ENCODE data around the gene PLA2G4D.

The PLA2G4D gene

GRCh38 chr15:42128476-42128875 is 34.1 kb upstream of the PLA2G4D start:
- no peaks in the 10 kb centered on the region for H3K9me2 ChIP-seq (replicated peaks; ENCODE audit: insufficient read depth, low read length)
- no peak for TF ChIP-seq CTCF (IDR thresholded peaks at IDR 0.05; ENCODE audit: insufficient read depth, low read length, poor library complexity, severe bottlenecking)
- no peak for TF ChIP-seq EZH2phosphoT487 (conservative IDR thresholded peaks at IDR 0.05; ENCODE audit: low read length)
- no peak overlapping the region for H3K4me2 ChIP-seq (ENCODE audit: low read depth, low read length, poor library complexity, severe bottlenecking)

GRCh38 chr15:42123546-42123945 is 29.2 kb upstream of the PLA2G4D start:
- Histone ChIP-seq H3K9me2 (replicated peaks; ENCODE audit: insufficient read depth, low read length) (no peaks in the 10 kb centered on the region), H3K79me2 (ENCODE audit: insufficient read depth, low read length) (no peaks in the 10 kb centered on the region), H3K4me2 (ENCODE audit: low read depth, low read length, poor library complexity, severe bottlenecking) (no peak overlapping the region), H3K9me3 (ENCODE audit: insufficient read depth, low read length) (no peaks in the 10 kb centered on the region), H3K27me3 (ENCODE audit: low read length) (no peaks in the 10 kb centered on the region), H3F3A (ENCODE audit: insufficient read depth) (no peaks in the 10 kb centered on the region), H3K36me3 (ENCODE audit: low read length) (no peaks in the 10 kb centered on the region), H2AFZ (ENCODE audit: low read depth, low read length, severe bottlenecking) (no peak overlapping the region), H3K4me3 (ENCODE audit: insufficient read depth, low read length, poor library complexity, severe bottlenecking) (no peak overlapping the region), H4K20me1 (ENCODE audit: low read depth, low read length) (no peaks in the 10 kb centered on the region; the same call in 1 of the 2 replicates), H3K9ac (ENCODE audit: low read length) (no peak overlapping the region), H3K27ac (ENCODE audit: low read depth, low read length) (no peak overlapping the region)
- TF ChIP-seq CTCF (IDR thresholded peaks at IDR 0.05; ENCODE audit: insufficient read depth, low read length, poor library complexity, severe bottlenecking) (no peak), EZH2phosphoT487 (conservative IDR thresholded peaks at IDR 0.05; ENCODE audit: low read length) (no peak)

More at GRCh38 chr15:42128476-42128875, 34.1 kb upstream of the PLA2G4D start:
- Histone ChIP-seq H3K4me3 (ENCODE audit: insufficient read depth, low read length, poor library complexity, severe bottlenecking) (no peak overlapping the region), H3K27ac (ENCODE audit: low read depth, low read length) (no peak overlapping the region), H2AFZ (ENCODE audit: low read depth, low read length, severe bottlenecking) (no peak overlapping the region), H3F3A (ENCODE audit: insufficient read depth) (no peaks in the 10 kb centered on the region), H4K20me1 (ENCODE audit: low read depth, low read length) (no peaks in the 10 kb centered on the region), H3K9me3 (ENCODE audit: insufficient read depth, low read length) (no peaks in the 10 kb centered on the region), H3K79me2 (ENCODE audit: insufficient read depth, low read length) (no peaks in the 10 kb centered on the region), H3K27me3 (ENCODE audit: low read length) (no peaks in the 10 kb centered on the region), H3K9ac (ENCODE audit: low read length) (no peak overlapping the region), H3K36me3 (ENCODE audit: low read length) (no peaks in the 10 kb centered on the region)

DNA sequence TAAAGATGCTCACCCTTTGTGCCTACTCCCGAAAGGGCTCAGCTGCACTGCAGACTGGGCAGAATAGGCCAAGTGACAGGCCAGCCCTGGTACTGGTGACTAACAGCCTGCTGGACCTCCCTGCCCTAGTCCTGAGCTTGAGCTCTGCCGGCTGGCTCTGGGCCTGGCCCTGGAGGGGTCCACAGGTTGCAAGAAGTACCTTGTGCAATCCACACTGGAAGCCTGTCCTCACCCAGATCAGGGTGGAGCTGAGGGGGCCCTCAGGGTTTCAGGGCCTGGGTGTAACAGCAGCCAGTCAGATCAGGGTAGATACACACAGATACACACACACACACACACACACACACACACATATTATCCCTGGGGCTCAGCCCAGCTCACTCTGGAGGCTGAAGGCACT is 27.3 kb upstream of the PLA2G4D start:
- H2AFZ ChIP-seq (ENCODE audit: low read depth, low read length, severe bottlenecking), result no peak overlapping the region
- H3K36me3 ChIP-seq (ENCODE audit: low read length), result no peaks in the 10 kb centered on the region
- no peak overlapping the region for H3K27ac ChIP-seq (ENCODE audit: low read depth, low read length)
- no peaks in the 10 kb centered on the region for H3K9me2 ChIP-seq (replicated peaks; ENCODE audit: insufficient read depth, low read length)
- H3K79me2 ChIP-seq (ENCODE audit: insufficient read depth, low read length), result no peaks in the 10 kb centered on the region
- no peaks in the 10 kb centered on the region for H3K9me3 ChIP-seq (ENCODE audit: insufficient read depth, low read length)
- H4K20me1 ChIP-seq (ENCODE audit: low read depth, low read length), result no peaks in the 10 kb centered on the region; the same call in 1 of the 2 replicates
- no peaks in the 10 kb centered on the region for H3K27me3 ChIP-seq (ENCODE audit: low read length)
- no peak for TF ChIP-seq CTCF (IDR thresholded peaks at IDR 0.05; ENCODE audit: insufficient read depth, low read length, poor library complexity, severe bottlenecking)
- H3F3A ChIP-seq (ENCODE audit: insufficient read depth), result no peaks in the 10 kb centered on the region
- H3K4me2 ChIP-seq (ENCODE audit: low read depth, low read length, poor library complexity, severe bottlenecking), result no peak overlapping the region
- no peak overlapping the region for H3K4me3 ChIP-seq (ENCODE audit: insufficient read depth, low read length, poor library complexity, severe bottlenecking)
- H3K9ac ChIP-seq (ENCODE audit: low read length), result no peak overlapping the region
